Tibial nerve (tissue), 4 donors: Measurements from ENCODE around the gene PCDHA12.

Source experiments
- EP300 ChIP-seq, 2 donors: sonication (generic); formaldehyde crosslinking; IDR thresholded peaks; one replicate each; pipeline ENCODE4 v1.6.1; 2017; ENCODE audit warnings: antibody characterized with exemption in 2 of 2, mild to moderate bottlenecking in 1 of 2
- POLR2A ChIP-seq, 2 donors: fragments of 450-650 bp; IDR thresholded peaks; one replicate each; pipeline ENCODE4 v1.6.1; 2017; ENCODE audit warnings: antibody characterized with exemption in 2 of 2, mild to moderate bottlenecking in 2 of 2, moderate library complexity in 2 of 2
- TF ChIP-seq, protein P1 (sequence below), 5 experiments: fragments of 200-600 bp in 3 of 5; fragments of 450-650 bp in 2 of 5; sonication (generic) in 3 of 5; IDR thresholded peaks; one replicate each; pipeline ENCODE4 v1.5.1; 2016 to 2019; ENCODE audit warnings: antibody characterized with exemption in 5 of 5, mild to moderate bottlenecking in 3 of 5, moderate library complexity in 2 of 5

DNA sequence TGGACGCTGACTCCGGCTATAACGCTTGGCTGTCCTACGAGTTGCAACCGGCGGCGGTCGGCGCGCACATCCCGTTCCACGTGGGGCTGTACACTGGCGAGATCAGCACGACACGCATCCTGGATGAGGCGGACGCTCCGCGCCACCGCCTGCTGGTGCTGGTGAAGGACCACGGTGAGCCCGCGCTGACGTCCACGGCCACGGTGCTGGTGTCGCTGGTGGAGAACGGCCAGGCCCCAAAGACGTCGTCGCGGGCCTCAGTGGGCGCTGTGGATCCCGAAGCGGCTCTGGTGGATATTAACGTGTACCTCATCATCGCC lies 2.1 kb downstream of the PCDHA12 start:
- TF ChIP-seq, protein P1, sequence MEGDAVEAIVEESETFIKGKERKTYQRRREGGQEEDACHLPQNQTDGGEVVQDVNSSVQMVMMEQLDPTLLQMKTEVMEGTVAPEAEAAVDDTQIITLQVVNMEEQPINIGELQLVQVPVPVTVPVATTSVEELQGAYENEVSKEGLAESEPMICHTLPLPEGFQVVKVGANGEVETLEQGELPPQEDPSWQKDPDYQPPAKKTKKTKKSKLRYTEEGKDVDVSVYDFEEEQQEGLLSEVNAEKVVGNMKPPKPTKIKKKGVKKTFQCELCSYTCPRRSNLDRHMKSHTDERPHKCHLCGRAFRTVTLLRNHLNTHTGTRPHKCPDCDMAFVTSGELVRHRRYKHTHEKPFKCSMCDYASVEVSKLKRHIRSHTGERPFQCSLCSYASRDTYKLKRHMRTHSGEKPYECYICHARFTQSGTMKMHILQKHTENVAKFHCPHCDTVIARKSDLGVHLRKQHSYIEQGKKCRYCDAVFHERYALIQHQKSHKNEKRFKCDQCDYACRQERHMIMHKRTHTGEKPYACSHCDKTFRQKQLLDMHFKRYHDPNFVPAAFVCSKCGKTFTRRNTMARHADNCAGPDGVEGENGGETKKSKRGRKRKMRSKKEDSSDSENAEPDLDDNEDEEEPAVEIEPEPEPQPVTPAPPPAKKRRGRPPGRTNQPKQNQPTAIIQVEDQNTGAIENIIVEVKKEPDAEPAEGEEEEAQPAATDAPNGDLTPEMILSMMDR (IDR thresholded peaks at IDR 0.05), result no peak
- TF ChIP-seq POLR2A (IDR thresholded peaks at IDR 0.05), result no peak
- TF ChIP-seq EP300 (IDR thresholded peaks at IDR 0.05), result no peak
